Adrenal gland (tissue), 5 donors: ENCODE data around the gene KIAA1755.

Experiments
- CTCF ChIP-seq, 6 experiments: fragments of 450-650 bp in 4 of 6; fragments of 200-600 bp in 2 of 6; sonication (generic) in 1 of 6; IDR thresholded peaks; 1 replicate in 5 of 6; 2 replicates in 1 of 6; pipeline versions ENCODE4 v1.5.1 to v1.8.0; 2016 to 2021; ENCODE audit warnings: antibody characterized with exemption in 6 of 6, mild to moderate bottlenecking in 2 of 6, moderate library complexity in 1 of 6
- POLR2A ChIP-seq, 2 donors: fragments of 450-650 bp; IDR thresholded peaks; one replicate each; pipeline ENCODE4 v1.6.1; 2017; ENCODE audit warnings: antibody characterized with exemption in 2 of 2, mild to moderate bottlenecking in 2 of 2, moderate library complexity in 1 of 2
- donor health status: DM: no; HTN: no; CAD: no.

- TF ChIP-seq CTCF (IDR thresholded peaks at IDR 0.05) (no peak), POLR2A (IDR thresholded peaks at IDR 0.05) (no peak)
Measured at GRCh38 chr20:38226553-38226952, 34.0 kb downstream of the KIAA1755 start.
